HUDEP-2 (cell line): Measurements from ENCODE around the gene CTSC.

Experiments used
- DNase-seq, 76 experiments: peaks; one replicate each; lab custom pipeline; 2025; ENCODE audit not compliant: unreplicated experiment in 76 of 76; lab: John Stamatoyannopoulos, UW

Gene CTSC

GRCh38 chr11:88353835-88354496 is 16.4 kb upstream of the CTSC start:
- DNase-seq, result no peak

- no peak for DNase-seq
Observed at GRCh38 chr11:88353386-88353785, 15.8 kb upstream of the CTSC start.

GRCh38 chr11:88352139-88352538 is 14.6 kb upstream of the CTSC start:
- peak in 9 of 76 experiments; percentile 1 to 41 (median 11) for DNase-seq

DNA sequence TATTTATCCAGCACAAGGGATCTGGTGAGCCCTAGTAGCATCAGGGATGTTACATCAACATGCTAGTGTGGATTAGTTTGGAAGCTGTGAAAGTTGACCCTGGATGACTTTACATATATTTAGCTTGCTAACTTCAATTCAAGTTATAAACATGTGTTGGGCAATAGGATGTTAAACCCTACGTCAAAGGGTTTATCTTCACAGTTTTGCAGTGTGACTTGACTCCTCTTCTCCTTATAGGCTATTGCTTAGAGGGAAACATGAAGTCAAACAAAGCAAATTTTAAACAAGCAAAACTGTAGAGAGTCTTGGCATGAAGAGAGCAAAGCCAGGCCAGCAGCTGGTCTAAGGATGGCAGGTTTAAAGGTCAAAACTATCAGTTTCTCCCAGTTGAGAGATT is 11.3 kb upstream of the CTSC start:
- no peak for DNase-seq

DNA sequence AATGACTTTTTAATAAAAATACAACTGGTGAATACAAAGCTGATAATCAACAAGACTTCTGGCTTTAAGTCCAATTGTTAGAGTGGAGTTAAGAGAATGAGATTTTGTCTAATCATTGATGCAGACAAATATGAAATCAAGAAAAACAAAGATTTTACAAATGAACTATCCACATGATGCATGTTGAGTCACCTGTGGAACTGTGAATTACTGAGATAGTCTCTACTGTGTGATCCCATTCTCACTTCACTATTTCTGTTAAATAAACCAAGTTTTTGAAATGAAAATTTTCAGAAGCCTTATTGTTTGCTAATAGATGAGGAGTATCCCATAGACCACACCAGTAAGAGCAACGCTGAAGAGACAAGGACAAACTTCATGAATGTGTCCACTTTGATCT is 8.4 kb upstream of the CTSC start:
- DNase-seq, result no peak

- DNase-seq, result peak in 1 of 76 experiments; percentile 16
Observed at GRCh38 chr11:88345408-88345807, 7.9 kb upstream of the CTSC start.

DNA sequence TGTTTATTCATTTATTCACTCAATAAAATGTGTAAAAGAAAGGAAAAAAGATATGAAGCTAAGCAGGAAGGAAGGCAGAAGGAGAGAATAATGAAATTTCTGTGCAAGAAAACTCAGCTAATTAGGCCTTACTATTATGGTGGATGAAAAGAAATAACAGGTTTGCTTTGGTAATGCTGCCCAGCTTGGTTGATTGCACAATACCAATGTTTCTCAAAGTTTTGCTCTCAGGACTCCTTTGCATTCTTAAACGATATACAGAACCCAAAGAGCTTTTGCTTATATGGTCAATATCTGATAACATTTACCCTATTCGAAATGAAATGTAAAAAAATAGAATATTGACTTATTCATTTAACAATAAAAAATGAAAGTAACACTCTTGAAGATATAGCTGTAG is 7.3 kb upstream of the CTSC start:
- no peak for DNase-seq

DNA sequence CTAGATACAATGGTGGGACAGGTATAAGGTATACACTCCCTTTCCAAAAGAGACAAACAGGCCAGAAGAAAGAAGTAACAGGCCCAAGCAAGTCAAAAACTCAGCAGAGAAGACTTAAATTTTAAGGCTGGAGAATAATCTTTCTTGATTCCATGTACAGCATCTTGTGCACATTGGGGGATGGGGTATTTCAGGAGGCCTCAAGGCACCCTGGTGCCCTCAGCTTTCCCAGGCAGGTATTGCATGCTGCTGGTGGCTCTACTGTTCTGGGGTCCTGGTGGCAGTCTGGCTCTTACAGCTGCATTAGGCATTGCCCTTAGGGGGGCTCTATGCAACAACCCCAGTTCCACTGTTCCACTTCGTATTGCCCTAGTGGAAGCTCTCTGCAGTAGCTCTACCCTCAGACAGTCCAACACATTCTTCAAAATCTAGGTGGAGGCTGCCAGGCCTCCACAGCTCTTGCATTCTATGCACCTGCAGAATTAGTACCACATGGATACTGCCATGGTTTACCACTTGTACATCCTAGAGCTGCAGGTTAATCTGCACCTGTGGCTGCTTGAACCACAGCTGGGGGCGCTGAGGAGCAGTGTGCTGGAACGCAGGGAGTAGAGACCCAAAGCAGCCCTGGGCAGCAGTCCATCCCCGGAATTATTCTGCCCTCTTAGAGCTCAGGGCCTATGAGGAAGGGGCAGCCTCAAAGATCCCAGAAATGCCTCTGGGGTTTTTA is 4.2 kb upstream of the CTSC start:
- peak in 1 of 76 experiments; percentile 0 for DNase-seq

GRCh38 chr11:88340366-88340935 is 2.9 kb upstream of the CTSC start:
- no peak for DNase-seq

- DNase-seq, result peak in 35 of 76 experiments; percentile 3 to 50 (median 21)
Observed at GRCh38 chr11:88337987-88338668, 592 bp upstream of the CTSC start.

DNA sequence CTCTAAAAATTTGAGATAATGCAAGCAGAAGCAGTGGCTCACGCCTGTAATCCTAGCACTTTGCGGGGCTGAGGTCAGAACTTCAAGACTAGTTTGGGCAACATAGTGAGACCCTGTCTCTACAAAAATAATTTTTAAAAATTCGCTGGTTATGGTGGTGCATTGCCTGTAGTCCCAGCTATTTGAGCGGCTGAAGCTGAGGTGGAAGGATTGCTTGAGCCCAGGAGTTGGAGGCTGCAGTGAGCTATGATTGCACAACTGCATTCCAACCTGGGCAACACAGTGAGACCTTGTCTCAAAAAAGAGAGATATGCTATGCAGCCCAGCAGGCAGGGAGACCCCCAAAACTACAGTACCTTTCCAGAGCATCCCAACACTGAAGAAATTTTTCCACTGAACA is 2.3 kb downstream of the CTSC start:
- no peak for DNase-seq

DNA sequence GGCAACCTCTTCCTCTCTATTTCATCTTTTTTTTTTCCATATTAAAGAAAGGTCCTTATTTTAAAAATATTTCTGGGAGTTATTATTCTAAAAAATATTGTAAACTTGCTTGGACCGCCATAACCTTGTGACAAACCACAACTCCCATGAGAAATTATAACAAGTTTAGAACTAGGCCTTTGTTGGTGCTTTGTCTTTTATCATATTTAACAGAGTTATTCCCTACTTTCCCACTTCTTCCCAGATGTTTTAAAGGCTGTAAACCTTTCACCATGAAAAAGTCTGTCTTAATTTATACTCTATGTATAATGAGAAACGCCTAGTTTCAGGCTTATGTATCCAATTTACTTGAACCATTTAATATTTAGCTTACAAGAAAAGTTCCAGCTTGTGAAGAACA is 3.7 kb downstream of the CTSC start:
- no peak for DNase-seq

DNA sequence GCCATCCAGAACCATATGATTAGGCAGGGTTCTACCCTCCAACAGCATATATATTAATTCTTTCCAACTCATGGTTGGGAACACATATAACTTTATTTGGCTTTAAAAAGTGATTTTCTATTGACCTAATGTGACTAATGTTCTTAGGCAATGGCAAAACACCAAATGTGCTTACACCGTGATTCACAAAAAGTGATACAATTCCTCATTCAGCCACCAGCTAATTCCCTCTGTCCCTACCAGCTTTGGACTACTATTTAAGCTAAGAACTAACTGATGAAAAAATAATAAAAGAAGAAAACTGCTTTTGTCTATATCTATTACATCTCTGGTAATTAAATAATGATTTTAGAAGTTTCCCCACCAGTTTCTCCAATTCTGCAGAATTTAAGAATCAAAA is 4.7 kb downstream of the CTSC start:
- no peak for DNase-seq

GRCh38 chr11:88330826-88331428 is 6.6 kb downstream of the CTSC start:
- no peak for DNase-seq

- no peak for DNase-seq
Observed at GRCh38 chr11:88329563-88330250, 7.8 kb downstream of the CTSC start.

- no peak for DNase-seq
Observed at GRCh38 chr11:88327462-88328143, 9.9 kb downstream of the CTSC start.

- no peak for DNase-seq
Observed at GRCh38 chr11:88327061-88327460, 10.5 kb downstream of the CTSC start.

DNA sequence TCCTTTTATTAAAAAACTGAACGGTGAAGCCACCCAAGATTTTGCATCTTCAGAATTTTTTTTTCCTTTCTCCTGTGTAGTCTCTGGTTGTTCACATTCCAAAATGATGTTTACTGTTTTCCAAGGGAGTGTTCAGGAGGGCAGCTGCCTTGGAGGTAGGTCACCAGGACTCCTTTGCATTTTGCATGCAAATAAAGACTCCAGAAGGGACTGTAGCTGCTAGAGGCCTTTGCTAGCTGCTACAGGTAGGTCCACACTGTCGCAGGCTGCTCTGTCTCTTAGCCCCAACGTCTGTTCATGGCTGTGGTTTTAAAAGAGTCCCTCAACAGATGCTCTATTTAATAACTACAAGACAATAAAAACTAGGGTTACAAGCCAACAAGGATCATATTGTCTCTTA is 11.4 kb downstream of the CTSC start:
- DNase-seq, result no peak

DNA sequence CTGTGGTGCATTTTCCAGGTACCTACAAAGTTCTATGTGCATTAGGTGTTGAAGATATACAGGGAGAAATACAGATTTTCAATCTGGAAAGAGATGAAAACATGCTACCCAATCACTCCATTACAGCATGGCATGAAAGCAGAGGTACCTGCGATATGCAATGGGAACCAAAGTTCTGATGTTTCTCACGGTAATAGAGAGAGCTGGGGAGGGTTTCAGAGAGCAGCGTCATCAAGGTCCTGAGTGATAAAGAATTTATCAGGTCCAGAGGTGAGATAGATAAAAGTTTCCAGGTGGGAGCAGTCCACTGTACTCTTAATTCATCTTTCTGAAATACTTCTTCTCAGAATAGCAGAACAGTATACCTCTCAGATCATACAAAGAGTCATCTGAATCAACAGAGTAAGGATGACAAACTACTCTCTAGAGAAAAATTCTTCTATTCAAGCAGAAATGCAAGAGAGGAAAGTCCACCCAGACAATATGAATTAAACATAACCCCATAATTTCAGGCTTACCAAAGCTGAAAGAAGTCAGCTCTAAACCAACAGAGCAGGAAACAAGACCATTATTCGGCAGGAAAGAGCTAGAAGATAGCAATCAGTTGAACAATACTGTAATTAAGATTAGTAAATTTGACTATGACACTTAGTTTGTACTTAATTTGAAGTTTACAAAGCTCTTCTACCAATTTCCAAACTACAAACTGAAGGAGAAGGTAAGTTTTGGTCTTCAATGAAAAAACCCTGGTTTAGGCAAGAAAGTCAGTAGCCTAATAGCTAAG is 12.8 kb downstream of the CTSC start:
- DNase-seq, result no peak
